Caki2 (cell line): ENCODE data around the gene PYHIN1. TPM values are rescaled to one million over a fixed set of nuclear protein-coding genes. Genes with fewer than 3 reads are reported as not detected.
"Not testable (repeated sequence)": the region's sequence is repeated elsewhere in the genome, so short reads cannot be mapped to it uniquely, and the experiment has no call there.

Source experiments
- DNase-seq: peaks from one replicate; pipeline ENCODE4 v3.0.0-alpha.2; 2015; ENCODE audit warnings: low read depth
- in situ Hi-C: cut with HindIII; loops from 2 replicates; pipeline ENCODE4 v1.10.0; 2016; ENCODE audit warnings: low sequenced_read_pairs, low pct_unique_long_range_greater_than_20kb, mixed read lengths
- total RNA-seq: library from RNA; depleted of rRNA; stranded (reverse); fragments of >200 nt; shearing (Covaris generic); gene quantifications from 2 replicates; pipeline ENCODE4 v1.2.3, GENCODE V29; 2014; ENCODE audit warnings: low replicate concordance

PYHIN1 gene
- total RNA-seq, 1 experiment from 2014 or later: not detected

GRCh38 chr1:158972841-158973240, 41.5 kb downstream of the PYHIN1 start:
- in situ Hi-C loops: no loop called here
- DNase-seq: no peak

GRCh38 chr1:158976219-158976618, 44.9 kb downstream of the PYHIN1 start:
- no peak for DNase-seq
- in situ Hi-C loops: no loop called here

- DNase-seq: no peak
- in situ Hi-C loops: no loop called here
Measured at GRCh38 chr1:158978730-158979129, 47.4 kb downstream of the PYHIN1 start.

DNA sequence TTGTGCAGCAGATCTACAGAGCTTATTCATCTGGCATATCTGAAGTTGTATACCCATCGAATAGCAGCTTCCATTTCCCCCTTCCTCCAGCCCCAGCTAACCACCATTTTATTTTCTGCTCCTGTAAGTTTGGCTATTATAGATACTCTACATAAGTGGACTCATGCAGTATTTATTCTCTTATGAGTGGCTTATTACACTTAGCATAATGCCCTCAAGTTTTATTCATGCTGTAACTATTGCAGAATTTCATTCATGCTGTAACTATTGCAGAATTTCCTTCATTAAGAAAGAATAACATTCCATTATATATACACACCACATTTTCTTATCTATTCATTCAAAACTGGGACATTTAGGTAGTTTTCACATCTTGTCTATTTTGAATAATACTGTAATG, 47.9 kb downstream of the PYHIN1 start:
- in situ Hi-C loops: no loop called here
- DNase-seq: no peak

GRCh38 chr1:158983235-158983634, 51.9 kb downstream of the PYHIN1 start:
- DNase-seq: no peak
- in situ Hi-C loops: no loop called here

DNA sequence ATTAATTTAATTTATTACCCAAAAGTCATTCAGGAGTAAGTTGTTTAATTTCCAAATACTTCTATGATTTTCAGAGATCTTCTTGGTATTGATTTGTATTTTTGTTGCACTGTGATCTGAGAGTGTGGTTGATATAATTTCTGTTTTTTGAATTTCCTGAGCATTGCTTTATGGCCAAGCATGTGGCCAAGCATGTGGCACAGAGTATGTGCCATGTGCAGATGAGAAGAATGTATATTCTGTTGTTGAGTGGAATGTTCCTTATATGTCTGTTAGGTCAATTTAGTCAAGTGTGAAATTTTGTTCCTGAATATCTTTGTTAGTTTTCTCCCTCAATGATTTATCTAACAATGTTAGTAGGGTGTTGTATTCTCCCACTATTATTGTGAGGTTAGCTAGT, 53.0 kb downstream of the PYHIN1 start:
- DNase-seq: no peak
- in situ Hi-C loops: no loop called here

GRCh38 chr1:158989424-158989823, 58.1 kb downstream of the PYHIN1 start:
- in situ Hi-C loops: no loop called here
- no peak for DNase-seq

DNA sequence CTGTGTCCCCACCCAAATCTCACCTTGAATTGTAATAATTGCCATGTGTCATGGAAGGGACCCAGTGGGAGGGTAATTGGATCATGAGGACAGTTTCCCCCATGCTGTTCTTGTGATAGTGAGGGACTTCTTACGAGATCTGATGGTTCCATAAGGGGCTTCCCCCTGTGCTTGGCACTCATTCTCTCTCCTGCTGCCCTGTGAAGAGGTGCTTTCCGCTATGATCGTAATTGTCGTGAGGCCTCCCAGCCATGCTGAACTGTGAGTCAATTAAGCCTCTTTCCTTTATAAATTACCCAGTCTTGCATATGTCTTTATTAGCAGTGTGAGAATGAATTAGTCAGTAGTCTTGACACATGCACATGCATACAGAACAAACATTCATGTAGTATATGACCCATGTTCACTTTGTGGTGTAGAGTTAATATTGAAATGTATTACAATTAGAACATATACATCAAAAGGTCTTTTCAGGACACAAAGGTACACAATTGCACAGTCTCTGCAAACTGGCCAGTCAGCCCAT, 61.5 kb downstream of the PYHIN1 start:
- no peak for DNase-seq
- in situ Hi-C loops: no loop called here

DNA sequence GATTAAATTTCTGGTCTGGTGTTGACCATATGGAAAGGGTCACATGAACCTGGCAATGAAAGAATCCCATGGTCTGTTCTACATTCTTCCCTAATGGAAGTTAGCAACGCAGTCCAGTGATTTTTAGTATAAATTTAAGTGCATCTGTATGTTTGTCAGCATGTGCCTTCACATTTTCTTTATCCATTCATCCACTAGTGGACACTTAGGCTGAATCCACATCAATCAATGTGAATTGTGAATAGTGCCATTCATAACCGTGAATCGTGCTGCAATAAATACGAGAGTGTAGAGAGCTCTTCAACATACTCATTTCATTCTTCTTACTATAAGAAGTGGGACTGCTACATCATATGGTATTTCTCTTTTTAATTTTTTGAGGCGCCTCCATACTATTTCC, 65.6 kb downstream of the PYHIN1 start:
- no peak for DNase-seq
- in situ Hi-C loops: no loop called here

GRCh38 chr1:158998037-158998780, 66.9 kb downstream of the PYHIN1 start:
- no peak for DNase-seq
- in situ Hi-C loops: no loop called here

DNA sequence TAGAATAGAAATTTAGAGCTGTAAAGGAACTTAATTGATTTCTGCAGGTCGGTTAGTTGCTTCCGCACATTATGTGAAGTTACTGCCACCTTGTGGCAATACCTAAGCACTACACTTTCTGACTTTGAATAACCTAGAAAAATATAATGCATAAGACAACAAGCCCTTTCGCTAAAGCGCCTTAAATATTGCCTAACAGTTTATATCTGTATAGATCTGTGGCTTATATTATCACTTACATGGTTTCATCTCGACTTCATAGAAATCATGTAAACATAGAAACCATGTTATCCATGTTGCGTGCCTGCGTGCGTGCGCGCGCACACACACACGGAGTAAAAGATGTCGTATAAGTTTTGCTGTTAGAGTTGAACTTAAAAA, 67.4 kb downstream of the PYHIN1 start:
- in situ Hi-C loops: no loop called here
- DNase-seq: peak; percentile 72

DNA sequence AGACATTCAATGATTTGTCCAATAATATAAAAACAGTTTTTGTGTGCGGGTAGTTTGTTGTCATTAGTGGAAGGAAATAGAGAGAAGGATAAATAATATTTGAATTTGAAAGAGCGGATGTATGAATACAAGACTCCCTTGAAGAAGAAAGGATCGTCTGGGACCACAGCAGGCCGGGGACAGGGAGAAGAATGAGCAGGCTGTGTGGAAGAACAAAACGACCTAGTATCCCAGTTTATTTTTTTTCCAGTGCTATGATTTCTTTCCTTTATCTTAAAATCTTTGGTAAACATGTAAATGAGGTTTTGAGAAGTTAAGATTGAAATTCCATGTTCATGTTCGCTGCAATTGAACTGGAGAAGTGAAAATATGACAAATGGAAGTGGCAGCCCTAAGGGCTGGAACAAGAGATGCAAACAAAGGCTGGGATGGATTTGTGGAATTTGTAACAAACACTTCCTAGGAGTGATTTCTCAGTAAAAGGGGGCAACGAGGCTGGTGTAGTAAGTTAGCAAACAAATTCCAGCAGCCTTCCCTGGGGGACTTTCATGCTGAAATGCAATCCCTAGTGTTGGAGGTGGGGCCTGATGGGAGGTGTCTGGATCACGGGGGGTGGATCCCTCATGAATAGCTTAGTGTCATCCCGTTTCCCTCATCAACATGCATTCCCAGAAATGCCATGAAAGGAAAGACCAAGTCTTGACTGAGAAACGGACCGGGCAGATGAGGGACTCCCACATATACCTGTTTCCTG, 68.1 kb downstream of the PYHIN1 start:
- in situ Hi-C loops: no loop called here
- peak; percentile 86 for DNase-seq

GRCh38 chr1:159000070-159000409, 68.7 kb downstream of the PYHIN1 start:
- DNase-seq: no peak
- in situ Hi-C loops: no loop called here

DNA sequence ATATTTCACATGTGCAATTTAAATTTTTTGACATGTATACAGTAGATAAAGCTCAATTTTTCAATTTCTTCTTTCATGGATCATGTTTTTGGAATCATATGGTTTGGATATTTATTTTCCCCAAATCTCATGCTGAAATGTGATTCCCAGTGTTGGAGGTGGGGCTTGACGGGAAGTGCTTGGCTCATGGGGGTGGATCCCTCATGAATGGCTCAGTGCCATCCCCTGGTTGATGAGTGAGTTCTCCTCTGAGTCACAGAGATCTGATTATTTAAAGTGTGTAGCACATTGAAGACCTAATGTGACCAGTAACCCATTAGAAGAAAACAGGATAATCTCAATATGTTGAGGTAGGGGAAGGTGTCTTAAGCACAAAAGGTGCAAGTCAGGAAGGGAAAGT, 69.3 kb downstream of the PYHIN1 start:
- DNase-seq: peak; percentile 70
- in situ Hi-C loops: no loop called here

DNA sequence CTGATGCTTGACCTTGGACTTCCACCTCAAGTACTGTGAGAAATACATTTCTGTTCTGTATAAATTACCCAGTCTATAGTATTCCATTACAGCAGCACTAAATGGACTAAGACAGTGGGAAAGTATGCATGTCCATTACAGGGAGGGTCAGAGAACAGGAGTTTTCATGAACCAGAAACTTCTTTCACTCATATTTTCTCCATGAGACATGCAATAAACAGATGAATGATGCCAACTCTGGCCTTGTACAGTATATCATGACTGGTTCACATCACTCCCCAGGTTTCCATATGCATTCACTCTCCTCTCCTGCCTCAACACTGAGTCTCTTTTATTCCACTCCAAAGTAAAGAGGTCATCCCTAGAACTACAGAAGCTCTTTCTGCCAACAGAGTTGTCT, 73.8 kb downstream of the PYHIN1 start:
- in situ Hi-C loops: no loop called here

GRCh38 chr1:159005676-159006075, 74.3 kb downstream of the PYHIN1 start:
- no peak for DNase-seq
- in situ Hi-C loops: no loop called here

More for the DNA sequence above, 73.8 kb downstream of the PYHIN1 start:
- DNase-seq: no peak

- in situ Hi-C loops, DNase-seq: not testable (repeated sequence)
Measured at GRCh38 chr1:159006210-159006807, 75.0 kb downstream of the PYHIN1 start.

DNA sequence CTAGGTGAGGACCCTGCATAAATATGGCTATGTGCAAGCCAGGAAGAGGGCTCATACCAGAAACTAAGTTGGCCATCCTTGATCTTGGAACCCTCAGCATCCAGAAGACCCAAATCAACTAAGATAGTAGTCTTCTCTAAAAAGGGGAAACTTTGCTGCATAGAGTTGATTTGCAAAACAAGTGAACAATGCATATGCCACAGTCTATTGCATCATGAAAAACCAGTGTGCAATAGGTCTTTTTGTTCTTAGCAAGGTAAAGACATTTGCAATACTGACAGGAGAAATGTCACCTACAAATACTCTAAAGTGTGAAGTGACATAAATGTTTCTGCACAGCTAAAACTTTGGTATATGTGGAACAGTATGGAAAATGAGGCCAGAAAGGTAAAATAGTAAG, 76.4 kb downstream of the PYHIN1 start:
- in situ Hi-C loops: no loop called here

GRCh38 chr1:159008744-159009188, 77.4 kb downstream of the PYHIN1 start:
- DNase-seq: no peak
- in situ Hi-C loops: no loop called here

More for the DNA sequence above, 76.4 kb downstream of the PYHIN1 start:
- no peak for DNase-seq
